ENCODE data around the gene EVL. TPM values are rescaled to one million over a fixed set of nuclear protein-coding genes. Genes with fewer than 3 reads are reported as not detected.

Gene EVL
- total RNA-seq = 13.5 and 19.7 TPM in 2 replicates

GRCh38 chr14:100065111-100065871 lies at the start of gene EVL:
Gene EVL (plus strand): TSS chr14:100065422. CDS start chr14:100065501, 79 bp downstream.

GRCh38 chr14:100159094-100159864 lies 94.1 kb downstream of the EVL start, which contains the start of gene DEGS2:
Gene DEGS2 (minus strand): TSS chr14:100159645. CDS start chr14:100159587, 58 bp downstream.

Other genes with a start within 250 kb of the EVL start
- gene DEGS2, start 94.2 kb downstream of the EVL start, total RNA-seq = under 0.01 and 0.46 TPM in 2 replicates
- gene YY1, start 173.7 kb downstream of the EVL start, total RNA-seq = 28.3 and 38.1 TPM in 2 replicates
- gene SLC25A29, start 241.0 kb downstream of the EVL start, total RNA-seq = 23.5 and 29.3 TPM in 2 replicates